Uterus (tissue), 2 donors: ENCODE results near the gene SGMS1.

ENCODE experiments used
- POLR2A ChIP-seq, 2 donors: fragments of 450-650 bp; IDR thresholded peaks; one replicate each; pipeline ENCODE4 v1.6.1; 2016; ENCODE audit warnings: antibody characterized with exemption in 2 of 2, mild to moderate bottlenecking in 1 of 2, moderate library complexity in 1 of 2
- TF ChIP-seq, protein P1 (sequence below), 4 experiments: fragments of 200-600 bp in 2 of 4; fragments of 450-650 bp in 2 of 4; sonication (generic) in 2 of 4; IDR thresholded peaks; one replicate each; pipeline ENCODE4 v1.5.1; 2016 to 2019; ENCODE audit warnings: antibody characterized with exemption in 4 of 4, mild to moderate bottlenecking in 2 of 4, moderate library complexity in 1 of 4

DNA sequence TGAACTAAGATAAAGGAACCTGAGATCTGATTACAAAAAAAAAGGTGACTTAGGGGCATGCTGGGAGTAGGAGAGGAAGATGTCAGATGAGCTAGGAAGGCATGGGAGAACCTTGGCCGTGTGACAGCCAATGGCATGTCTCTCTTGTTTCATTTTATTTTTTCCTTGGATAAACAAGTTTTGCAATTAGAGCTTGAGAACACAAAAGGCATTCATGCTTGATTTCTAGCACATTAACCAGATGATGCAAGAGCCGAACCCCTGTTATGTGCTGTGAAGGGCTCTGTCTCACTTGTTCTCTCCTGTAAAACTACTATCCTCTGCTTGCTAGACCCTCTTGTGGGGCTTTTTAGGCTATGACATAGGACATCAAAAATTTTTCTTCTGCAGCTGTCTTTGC lies 238.1 kb downstream of the SGMS1 start:
- TF ChIP-seq, protein P1, sequence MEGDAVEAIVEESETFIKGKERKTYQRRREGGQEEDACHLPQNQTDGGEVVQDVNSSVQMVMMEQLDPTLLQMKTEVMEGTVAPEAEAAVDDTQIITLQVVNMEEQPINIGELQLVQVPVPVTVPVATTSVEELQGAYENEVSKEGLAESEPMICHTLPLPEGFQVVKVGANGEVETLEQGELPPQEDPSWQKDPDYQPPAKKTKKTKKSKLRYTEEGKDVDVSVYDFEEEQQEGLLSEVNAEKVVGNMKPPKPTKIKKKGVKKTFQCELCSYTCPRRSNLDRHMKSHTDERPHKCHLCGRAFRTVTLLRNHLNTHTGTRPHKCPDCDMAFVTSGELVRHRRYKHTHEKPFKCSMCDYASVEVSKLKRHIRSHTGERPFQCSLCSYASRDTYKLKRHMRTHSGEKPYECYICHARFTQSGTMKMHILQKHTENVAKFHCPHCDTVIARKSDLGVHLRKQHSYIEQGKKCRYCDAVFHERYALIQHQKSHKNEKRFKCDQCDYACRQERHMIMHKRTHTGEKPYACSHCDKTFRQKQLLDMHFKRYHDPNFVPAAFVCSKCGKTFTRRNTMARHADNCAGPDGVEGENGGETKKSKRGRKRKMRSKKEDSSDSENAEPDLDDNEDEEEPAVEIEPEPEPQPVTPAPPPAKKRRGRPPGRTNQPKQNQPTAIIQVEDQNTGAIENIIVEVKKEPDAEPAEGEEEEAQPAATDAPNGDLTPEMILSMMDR (IDR thresholded peaks at IDR 0.05): no peak
- no peak for TF ChIP-seq POLR2A (IDR thresholded peaks at IDR 0.05)
